CD8-positive, alpha-beta memory T cell (primary cell): ENCODE results near the gene RC3H2. TPM values are rescaled to one million over a fixed set of nuclear protein-coding genes. Genes with fewer than 3 reads are reported as not detected.

Experiments
- CTCF ChIA-PET: fragments of 350-600 bp; sonication (Branson Sonifier 250); formaldehyde crosslinking; loops from one replicate; lab custom pipeline; 2021; ENCODE audit warnings: antibody characterized with exemption; lab: Charles Lee
- POLR2A ChIA-PET: fragments of 350-600 bp; sonication (Branson Sonifier 250); formaldehyde crosslinking; loops from one replicate; lab custom pipeline; 2021; ENCODE audit warnings: antibody characterized with exemption; lab: Charles Lee
- DNase-seq, 5 donors: peaks; one replicate each; pipeline versions ENCODE4 v3.0.0 to v3.0.0-alpha.2; 2020 to 2022; ENCODE audit warnings: mixed read lengths in 1 of 5
- H3K27ac ChIP-seq: one replicate; pipeline ENCODE4 v1.7.0; 2013; ENCODE audit warnings: low read depth, mild to moderate bottlenecking, low read length, moderate library complexity
- H3K27me3 ChIP-seq: 2 replicates; pipeline ENCODE4 v1.7.0; 2013; ENCODE audit warnings: low read length, mild to moderate bottlenecking; ENCODE audit not compliant: insufficient read depth, poor library complexity, severe bottlenecking
- H3K36me3 ChIP-seq: 2 replicates; pipeline ENCODE4 v1.7.0; 2013; ENCODE audit warnings: mild to moderate bottlenecking, low read length, moderate library complexity; ENCODE audit not compliant: insufficient read depth
- H3K4me1 ChIP-seq: 2 replicates; pipeline ENCODE4 v1.7.0; 2013; ENCODE audit warnings: mild to moderate bottlenecking, low read length, moderate library complexity; ENCODE audit not compliant: insufficient read depth
- H3K4me3 ChIP-seq: 2 replicates; pipeline ENCODE4 v1.7.0; 2013; ENCODE audit warnings: mild to moderate bottlenecking, low read length
- H3K9me3 ChIP-seq: 2 replicates; pipeline ENCODE4 v1.7.0; 2013; ENCODE audit warnings: mild to moderate bottlenecking, low read length
- H3K27ac Mint-ChIP-seq, 8 donors: one replicate each; pipeline ENCODE4 v1.8.0; 2020 to 2021; ENCODE audit warnings: mixed read lengths in 8 of 8, mild to moderate bottlenecking in 6 of 8, inconsistent platforms in 3 of 8, moderate library complexity in 3 of 8
- H3K27me3 Mint-ChIP-seq, 2 donors: one replicate each; pipeline ENCODE4 v1.8.0; 2020 to 2021; ENCODE audit warnings: mixed read lengths in 2 of 2, mild to moderate bottlenecking in 1 of 2, moderate library complexity in 1 of 2
- H3K36me3 Mint-ChIP-seq, 3 donors: one replicate each; pipeline ENCODE4 v1.8.0; 2020 to 2021; ENCODE audit warnings: mixed read lengths in 3 of 3, inconsistent platforms in 1 of 3, mild to moderate bottlenecking in 1 of 3
- H3K4me1 Mint-ChIP-seq, 3 donors: one replicate each; pipeline ENCODE4 v1.8.0; 2020 to 2021; ENCODE audit warnings: mixed read lengths in 3 of 3, inconsistent platforms in 1 of 3, mild to moderate bottlenecking in 1 of 3
- H3K4me3 Mint-ChIP-seq, 7 donors: one replicate each; pipeline ENCODE4 v1.8.0; 2020 to 2021; ENCODE audit warnings: mixed read lengths in 7 of 7, mild to moderate bottlenecking in 6 of 7, moderate library complexity in 4 of 7, inconsistent platforms in 2 of 7
- H3K9me3 Mint-ChIP-seq, 5 donors: one replicate each; pipeline ENCODE4 v1.8.0; 2020 to 2022; ENCODE audit warnings: mixed read lengths in 5 of 5, mild to moderate bottlenecking in 3 of 5, moderate library complexity in 2 of 5, inconsistent platforms in 1 of 5
- polyA plus RNA-seq: library from polyadenylated mRNA; unstranded; fragments of 300-500 nt; fragmentation: Illumina TruSeq; gene quantifications from one replicate; pipeline ENCODE4 v1.2.3, GENCODE V29; 2021
- total RNA-seq, 2 experiments: library from RNA; stranded (reverse); gene quantifications; one replicate each; pipeline ENCODE4 v1.2.3, GENCODE V29; 2021

The RC3H2 gene
- total and polyA plus RNA-seq, 3 experiments from 2014 or later, result 32.1 to 34.4 (median 34.0) TPM

DNA sequence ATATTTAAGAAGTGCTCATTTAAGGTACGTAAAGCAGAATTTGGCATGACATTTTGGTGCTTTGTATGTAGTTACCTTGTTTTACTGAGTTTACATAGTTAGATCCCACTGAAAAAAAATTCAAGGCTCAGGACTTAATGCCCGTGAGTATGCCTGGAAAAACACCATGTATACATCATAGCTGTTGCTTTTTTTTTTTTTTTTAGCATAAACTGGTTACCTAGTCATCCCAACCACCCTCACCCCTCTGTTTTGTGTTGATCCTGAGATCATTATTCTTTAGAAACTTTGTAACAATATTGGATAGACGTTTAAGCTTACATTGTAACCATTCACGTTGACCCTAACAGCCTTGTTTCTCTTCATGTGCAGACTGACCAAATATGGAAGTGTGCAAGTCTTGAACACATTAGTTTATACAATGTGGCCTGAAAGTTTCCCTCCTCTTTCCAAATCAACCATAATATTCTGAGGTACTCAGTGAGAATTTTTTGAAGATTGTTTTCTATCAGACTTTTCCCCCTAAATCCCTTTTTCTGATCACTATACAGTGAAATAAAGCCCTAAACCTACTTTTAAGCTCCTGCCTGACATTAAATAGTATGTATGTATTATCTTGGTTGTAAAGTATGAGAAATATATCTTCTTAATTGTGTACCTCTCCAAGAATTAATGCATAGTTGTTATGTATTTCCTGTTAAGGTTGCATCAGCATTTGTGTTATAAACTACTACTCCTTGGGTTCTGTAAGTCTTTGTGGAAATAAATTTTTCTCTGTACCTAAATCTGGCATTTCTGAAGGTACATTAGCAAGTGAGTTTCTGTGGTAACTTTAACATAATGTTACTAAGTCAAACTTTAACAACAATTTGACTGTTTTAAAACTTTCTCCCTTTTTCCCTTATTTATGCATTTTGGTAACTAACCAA lies 40.1 kb upstream of the RC3H2 start:
- CTCF ChIA-PET, result no interaction called here
- Mint-ChIP-seq H3K27ac (peak overlapping the region in 2 of 8 donors; percentile 31 to 37), H3K4me1 (peaks cover 42 to 70% (median 67%) of the 10 kb centered on the region in 3 donors), H3K9me3 (no peaks in the 10 kb centered on the region), H3K4me3 (peak overlapping the region in 2 of 7 donors; percentile 2 to 57), H3K27me3 (peaks cover 0 to 2% of the 10 kb centered on the region in 2 donors), H3K36me3 (peaks cover 0 to 17% (median 11%) of the 10 kb centered on the region in 3 donors)
- H3K36me3 ChIP-seq, result no peaks in the 10 kb centered on the region
- H3K9me3 ChIP-seq, result no peaks in the 10 kb centered on the region
- H3K27me3 ChIP-seq, result no peaks in the 10 kb centered on the region
- H3K4me3 ChIP-seq, result no peak overlapping the region
- DNase-seq, result no peak
- POLR2A ChIA-PET, result no interaction called here
- peaks cover 26% of the 10 kb centered on the region for H3K4me1 ChIP-seq
- no peak overlapping the region for H3K27ac ChIP-seq

DNA sequence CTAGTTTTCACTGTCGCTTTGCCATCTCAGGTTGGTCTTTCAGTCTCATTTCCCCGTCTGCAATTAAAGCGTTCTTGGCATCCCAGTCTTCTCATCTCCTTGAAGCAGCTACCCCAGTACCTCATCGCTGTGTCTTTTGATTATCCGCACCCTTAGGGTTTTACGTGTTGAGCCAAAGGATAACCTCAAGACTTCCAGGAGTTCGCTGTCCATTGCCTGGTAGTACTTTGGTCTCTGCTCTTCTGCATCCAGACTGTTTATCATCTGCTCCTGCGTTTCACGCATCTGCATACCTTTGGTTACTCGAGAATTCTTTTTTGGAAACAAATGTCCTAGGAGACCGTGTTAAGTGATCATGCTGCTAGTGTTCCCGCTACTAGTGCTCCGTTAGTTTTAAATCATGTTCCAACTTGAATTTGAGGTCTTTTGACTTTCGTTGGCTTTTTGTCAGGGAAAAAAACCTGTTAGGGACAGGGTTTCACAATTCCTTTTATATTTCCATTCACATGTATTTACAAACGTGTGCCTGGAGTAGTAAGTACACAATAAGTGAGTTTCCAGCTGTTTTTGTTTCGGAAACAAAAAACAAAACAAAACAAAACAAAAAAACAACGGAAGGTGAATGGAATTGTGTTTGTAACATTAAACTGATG lies 36.5 kb upstream of the RC3H2 start:
- H3K27me3 ChIP-seq, result no peaks in the 10 kb centered on the region
- Mint-ChIP-seq H3K36me3 (peaks cover 0 to 27% (median 5%) of the 10 kb centered on the region in 3 donors), H3K27me3 (peaks cover 0 to 2% of the 10 kb centered on the region in 2 donors), H3K4me1 (peaks cover 25 to 48% (median 42%) of the 10 kb centered on the region in 3 donors), H3K27ac (peak overlapping the region; percentile 82 to 98 (median 95)), H3K9me3 (no peaks in the 10 kb centered on the region), H3K4me3 (peak overlapping the region; percentile 90 to 96 (median 93))
- ChIA-PET POLR2A (interaction anchor here (0.6 to 2.4 kb wide), 4 partner anchors 28 to 47 kb away, joined by 3 to 19 read pairs (median 14); partner anchors contain the start of genes RC3H2 and ZBTB6), CTCF (no interaction called here)
- no peak for DNase-seq
- no peaks in the 10 kb centered on the region for H3K9me3 ChIP-seq
- H3K4me3 ChIP-seq, result peak overlapping the region; percentile 80
- peak overlapping the region; percentile 84 for H3K27ac ChIP-seq
- peaks cover 21% of the 10 kb centered on the region for H3K4me1 ChIP-seq
- H3K36me3 ChIP-seq, result peaks cover 5% of the 10 kb centered on the region

GRCh38 chr9:122940749-122941581 lies 35.8 kb upstream of the RC3H2 start, which contains the start of gene RABGAP1:
Gene RABGAP1 (plus strand): TSS chr9:122941020. CDS start chr9:122957060, 16,040 bp downstream.
- H3K27me3 Mint-ChIP-seq, result peaks cover 0 to 2% of the 10 kb centered on the region in 2 donors
- H3K4me1 ChIP-seq, result peaks cover 21% of the 10 kb centered on the region
- H3K27ac ChIP-seq, result peak within 1 kb of the TSS; percentile 84
- ChIA-PET CTCF (interaction anchor here (1.0 kb wide), 2 partner anchors 28 to 37 kb away, joined by 3 to 5 read pairs; partner anchors contain the start of gene ZBTB6), POLR2A (interaction anchor here (0.6 to 2.4 kb wide), 10 partner anchors 10 to 1276 kb away, joined by 3 to 19 read pairs (median 5); partner anchors contain the start of genes MRRF, PDCL, RBM18 and RC3H2)
- peaks cover 0 to 31% (median 5%) of the 10 kb centered on the region in 3 donors for H3K36me3 Mint-ChIP-seq
- H3K4me1 Mint-ChIP-seq, result peaks cover 25 to 46% (median 42%) of the 10 kb centered on the region in 3 donors
- peak; percentile 94 to 99 (median 99) for DNase-seq
- peaks cover 5% of the 10 kb centered on the region for H3K36me3 ChIP-seq
- H3K27ac Mint-ChIP-seq, result peak within 1 kb of the TSS; percentile 82 to 98 (median 95)
- peak within 1 kb of the TSS; percentile 80 for H3K4me3 ChIP-seq
- peak within 1 kb of the TSS; percentile 90 to 96 (median 93) for H3K4me3 Mint-ChIP-seq
- H3K27me3 ChIP-seq, result no peaks in the 10 kb centered on the region
- no peaks in the 10 kb centered on the region for H3K9me3 ChIP-seq
- no peaks in the 10 kb centered on the region for H3K9me3 Mint-ChIP-seq

- Mint-ChIP-seq H3K9me3 (no peaks in the 10 kb centered on the region), H3K27ac (peak overlapping the region; percentile 70 to 98 (median 92)), H3K36me3 (peaks cover 0 to 28% (median 3%) of the 10 kb centered on the region in 3 donors), H3K4me3 (peak overlapping the region; percentile 90 to 96 (median 93)), H3K4me1 (peaks cover 22 to 40% (median 39%) of the 10 kb centered on the region in 3 donors), H3K27me3 (peaks cover 0 to 2% of the 10 kb centered on the region in 2 donors)
- no peaks in the 10 kb centered on the region for H3K9me3 ChIP-seq
- peaks cover 5% of the 10 kb centered on the region for H3K36me3 ChIP-seq
- peak overlapping the region; percentile 32 for H3K4me3 ChIP-seq
- H3K27ac ChIP-seq, result no peak overlapping the region
- CTCF ChIA-PET, result interaction anchor here (1.0 kb wide), 2 partner anchors 27 to 36 kb away, joined by 3 to 5 read pairs; partner anchors contain the start of gene ZBTB6
- DNase-seq, result no peak
- H3K27me3 ChIP-seq, result no peaks in the 10 kb centered on the region
- peaks cover 21% of the 10 kb centered on the region for H3K4me1 ChIP-seq
- POLR2A ChIA-PET, result interaction anchor here (0.5 to 2.4 kb wide), 9 partner anchors 10 to 1277 kb away, joined by 3 to 19 read pairs (median 5); partner anchors contain the start of genes MRRF, PDCL, RBM18 and RC3H2
Measured at GRCh38 chr9:122940454-122940748, 35.2 kb upstream of the RC3H2 start.

- CTCF ChIA-PET, result no interaction called here
- Mint-ChIP-seq H3K27ac (peak overlapping the region in 2 of 8 donors; percentile 80 to 82), H3K9me3 (no peaks in the 10 kb centered on the region)
Measured at GRCh38 chr9:122939601-122940000, 34.4 kb upstream of the RC3H2 start.

DNA sequence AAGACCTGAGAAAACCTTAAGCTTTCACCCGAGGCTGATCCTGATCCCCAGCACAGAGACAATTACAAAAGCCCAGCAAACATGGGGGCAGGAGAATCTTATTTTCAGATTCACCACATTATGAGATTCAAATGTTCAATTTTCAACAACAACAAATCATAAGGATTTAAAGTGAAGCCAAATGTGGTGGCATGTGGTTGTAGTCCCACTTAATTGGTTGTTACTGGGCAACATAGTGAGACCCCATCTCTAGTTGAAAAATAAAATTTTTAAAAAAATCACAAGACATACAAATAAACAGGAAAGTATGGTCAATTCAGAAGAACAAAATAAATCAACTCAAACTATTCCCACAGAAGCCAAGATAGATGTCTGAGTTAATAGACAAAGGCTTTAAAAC lies 31.7 kb upstream of the RC3H2 start:
- Mint-ChIP-seq H3K27me3 (peaks cover 0 to 2% of the 10 kb centered on the region in 2 donors), H3K36me3 (peaks cover 0 to 24% (median 1%) of the 10 kb centered on the region in 3 donors), H3K4me1 (peaks cover 33 to 42% (median 36%) of the 10 kb centered on the region in 3 donors), H3K4me3 (no peak overlapping the region), H3K27ac (no peak overlapping the region), H3K9me3 (no peaks in the 10 kb centered on the region)
- no peaks in the 10 kb centered on the region for H3K9me3 ChIP-seq
- H3K4me3 ChIP-seq, result no peak overlapping the region
- no peaks in the 10 kb centered on the region for H3K27me3 ChIP-seq
- ChIA-PET POLR2A (no interaction called here), CTCF (interaction anchor here (1.4 kb wide), 1 partner anchor 32 kb away, joined by 3 read pairs; the partner anchor contains the start of gene RC3H2)
- no peak overlapping the region for H3K27ac ChIP-seq
- H3K4me1 ChIP-seq, result peaks cover 29% of the 10 kb centered on the region
- peaks cover 5% of the 10 kb centered on the region for H3K36me3 ChIP-seq
- no peak for DNase-seq

More at GRCh38 chr9:122939601-122940000, 34.4 kb upstream of the RC3H2 start:
- Mint-ChIP-seq H3K36me3 (peaks cover 0 to 24% (median 1%) of the 10 kb centered on the region in 3 donors), H3K4me1 (peaks cover 25 to 38% (median 37%) of the 10 kb centered on the region in 3 donors), H3K4me3 (peak overlapping the region in 1 of 7 donors; percentile 28), H3K27me3 (peaks cover 0 to 2% of the 10 kb centered on the region in 2 donors)
- POLR2A ChIA-PET, result interaction anchor here (2.1 kb wide), 1 partner anchor 26 kb away, joined by 19 read pairs; the partner anchor contains the start of gene ZBTB6
- DNase-seq, result no peak
- Histone ChIP-seq H3K4me3 (no peak overlapping the region), H3K27ac (no peak overlapping the region), H3K36me3 (peaks cover 5% of the 10 kb centered on the region), H3K9me3 (no peaks in the 10 kb centered on the region), H3K27me3 (no peaks in the 10 kb centered on the region), H3K4me1 (peaks cover 21% of the 10 kb centered on the region)

GRCh38 chr9:122936464-122936863 lies 31.3 kb upstream of the RC3H2 start:
- H3K27ac ChIP-seq, result no peak overlapping the region
- peaks cover 25% of the 10 kb centered on the region for H3K4me1 ChIP-seq
- no peaks in the 10 kb centered on the region for H3K27me3 ChIP-seq
- ChIA-PET POLR2A (no interaction called here), CTCF (interaction anchor here (0.6 to 1.4 kb wide), 2 partner anchors 31 to 40 kb away, joined by 3 read pairs; partner anchors contain the start of gene RC3H2)
- no peak overlapping the region for H3K4me3 ChIP-seq
- H3K9me3 Mint-ChIP-seq, result no peaks in the 10 kb centered on the region
- H3K36me3 ChIP-seq, result peaks cover 5% of the 10 kb centered on the region
- peaks cover 32 to 40% (median 36%) of the 10 kb centered on the region in 3 donors for H3K4me1 Mint-ChIP-seq
- peaks cover 0 to 2% of the 10 kb centered on the region in 2 donors for H3K27me3 Mint-ChIP-seq
- no peak overlapping the region for H3K27ac Mint-ChIP-seq
- H3K9me3 ChIP-seq, result no peaks in the 10 kb centered on the region
- peak overlapping the region in 1 of 7 donors; percentile 54 for H3K4me3 Mint-ChIP-seq
- no peak for DNase-seq
- H3K36me3 Mint-ChIP-seq, result peaks cover 0 to 27% (median 1%) of the 10 kb centered on the region in 3 donors
